Transverse colon (tissue), 4 donors: ENCODE data around the gene PCED1B. TPM values are rescaled to one million over a fixed set of nuclear protein-coding genes. Genes with fewer than 3 reads are reported as not detected.
"Not testable (repeated sequence)": the region's sequence is repeated elsewhere in the genome, so short reads cannot be mapped to it uniquely, and the experiment has no call there.

ENCODE experiments used
- DNase-seq: peaks from one replicate; pipeline ENCODE4 v3.0.0-alpha.2; 2019
- H3K27ac ChIP-seq, 4 donors: fragments of 200-600 bp; sonication (generic); 2 replicates each; pipeline ENCODE4 v1.5.1; 2016 to 2018; ENCODE audit warnings: inconsistent platforms in 4 of 4
- H3K27me3 ChIP-seq: fragments of 200-600 bp; sonication (generic); 2 replicates; pipeline ENCODE4 v1.5.1; 2017; ENCODE audit warnings: inconsistent platforms
- H3K36me3 ChIP-seq, 4 donors: fragments of 200-600 bp; sonication (generic); 2 replicates each; pipeline ENCODE4 v1.5.1; 2017 to 2019; ENCODE audit warnings: inconsistent platforms in 4 of 4
- H3K4me1 ChIP-seq, 4 donors: fragments of 200-600 bp; sonication (generic); 2 replicates each; pipeline ENCODE4 v1.5.1; 2017 to 2020; ENCODE audit warnings: inconsistent platforms in 4 of 4
- H3K4me3 ChIP-seq, 4 donors: fragments of 200-600 bp; sonication (generic); 1 replicate in 1 of 4; 2 replicates in 3 of 4; pipeline versions ENCODE4 v1.5.1 to v1.6.1; 2017 to 2019; ENCODE audit warnings: inconsistent platforms in 4 of 4
- H3K9me3 ChIP-seq, 2 donors: fragments of 200-600 bp; sonication (generic); 2 replicates each; pipeline ENCODE4 v1.5.1; 2017 to 2019; ENCODE audit warnings: inconsistent platforms in 2 of 2
- EP300 ChIP-seq: sonication (generic); formaldehyde crosslinking; IDR thresholded peaks from one replicate; pipeline ENCODE4 v1.6.1; 2017; ENCODE audit warnings: antibody characterized with exemption, low read depth
- POLR2A ChIP-seq: fragments of 450-650 bp; IDR thresholded peaks from one replicate; pipeline ENCODE4 v1.6.1; 2016; ENCODE audit warnings: antibody characterized with exemption, mild to moderate bottlenecking, moderate library complexity
- POLR2AphosphoS5 ChIP-seq, 3 donors: sonication (generic); formaldehyde crosslinking; IDR thresholded peaks; one replicate each; pipeline ENCODE4 v1.6.1; 2016; ENCODE audit warnings: antibody characterized with exemption in 3 of 3
- WGBS, 2 donors: methylation state at CpG; one replicate each; pipeline ENCODE4 v1.1.5; 2018; ENCODE audit warnings: low coverage in 1 of 2; 5-methylcytosine and 5-hydroxymethylcytosine counted together
- in situ Hi-C, 4 donors: fragments of 200-750 bp; cut with MboI; loops; one replicate each; pipeline versions ENCODE4 v1.15.0 to v1.15.1; 2017; ENCODE audit warnings: low sequenced_read_pairs in 3 of 4, low pct_ligation_motif_present in 1 of 4, low pct_unique_long_range_greater_than_20kb in 1 of 4
- intact Hi-C: fragments of 100-400 bp; cut with DNase I; formaldehyde crosslinking; loops from one replicate; pipeline ENCODE4 v1.15.1; 2023; ENCODE audit warnings: low total_unique reads
- total RNA-seq, 4 donors: library from RNA; depleted of rRNA; stranded (reverse); fragments of >200 nt; gene quantifications; one replicate each; pipeline ENCODE4 v1.1.0, GENCODE V29; 2016
- TF ChIP-seq, protein P1 (sequence below), 5 experiments: fragments of 200-600 bp in 3 of 5; fragments of 450-650 bp in 2 of 5; sonication (generic) in 3 of 5; IDR thresholded peaks; 1 replicate in 2 of 5; 2 replicates in 3 of 5; pipeline ENCODE4 v1.5.1; 2016 to 2017; ENCODE audit warnings: antibody characterized with exemption in 5 of 5, inconsistent platforms in 3 of 5, mild to moderate bottlenecking in 2 of 5, moderate library complexity in 1 of 5

Gene PCED1B
- total RNA-seq, 4 donors from 2014 or later: 2.7 to 52.0 (median 3.0) TPM; not detected in 1

DNA sequence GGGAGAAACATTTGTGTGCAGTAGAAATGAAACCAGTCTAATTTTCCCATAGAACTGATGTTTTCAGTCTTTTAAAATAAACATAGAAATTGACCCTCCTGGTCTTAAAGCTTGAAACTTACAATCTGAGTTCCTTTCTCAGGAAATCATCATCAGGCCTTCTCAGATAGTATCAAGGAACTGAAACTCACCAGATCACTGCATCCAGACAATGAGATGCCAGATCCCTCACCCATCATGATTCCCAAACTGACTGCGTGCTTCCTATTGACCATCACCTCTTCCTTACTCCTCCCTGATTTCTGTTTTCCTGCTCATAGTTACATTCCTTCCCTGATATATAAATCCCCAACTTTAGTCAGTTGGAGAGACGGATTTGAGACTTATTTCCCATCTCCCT lies 195.3 kb downstream of the PCED1B start:
- intact Hi-C loops (no loop called here), in situ Hi-C loops (no loop called here)
- Histone ChIP-seq H3K4me3 (no peak overlapping the region), H3K9me3 (no peaks in the 10 kb centered on the region), H3K4me1 (peaks cover 10 to 35% (median 24%) of the 10 kb centered on the region in 4 donors), H3K36me3 (no peaks in the 10 kb centered on the region), H3K27ac (no peak overlapping the region), H3K27me3 (no peaks in the 10 kb centered on the region)
- no peak for TF ChIP-seq EP300
- TF ChIP-seq POLR2A: no peak
- no peak for DNase-seq
- WGBS, 2 donors: 89 to 100% methylated on average over 2 of the region's 2 CpGs

DNA sequence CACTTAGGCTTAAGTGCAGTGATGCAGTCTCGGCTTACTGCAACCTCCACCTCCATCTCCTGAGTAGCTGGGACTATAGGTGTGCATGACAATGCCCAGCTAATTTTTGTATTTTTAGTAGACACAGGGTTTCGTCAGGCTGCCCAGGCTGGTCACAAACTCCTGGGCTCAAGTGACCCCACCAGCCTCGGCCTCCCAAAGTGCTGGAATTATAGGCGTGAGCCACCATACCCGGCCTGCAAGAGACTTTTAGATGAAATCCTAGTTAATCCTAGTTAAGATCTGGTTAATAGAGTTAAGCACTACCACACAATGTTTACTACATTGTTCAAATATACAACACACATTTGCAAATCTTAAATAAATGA lies 196.8 kb downstream of the PCED1B start:
- in situ Hi-C loops (no loop called here), intact Hi-C loops (no loop called here)
- no peak for DNase-seq
- TF ChIP-seq POLR2AphosphoS5 (IDR thresholded peaks at IDR 0.05) (no peak), EP300 (no peak), POLR2A (no peak)
- TF ChIP-seq, protein P1, sequence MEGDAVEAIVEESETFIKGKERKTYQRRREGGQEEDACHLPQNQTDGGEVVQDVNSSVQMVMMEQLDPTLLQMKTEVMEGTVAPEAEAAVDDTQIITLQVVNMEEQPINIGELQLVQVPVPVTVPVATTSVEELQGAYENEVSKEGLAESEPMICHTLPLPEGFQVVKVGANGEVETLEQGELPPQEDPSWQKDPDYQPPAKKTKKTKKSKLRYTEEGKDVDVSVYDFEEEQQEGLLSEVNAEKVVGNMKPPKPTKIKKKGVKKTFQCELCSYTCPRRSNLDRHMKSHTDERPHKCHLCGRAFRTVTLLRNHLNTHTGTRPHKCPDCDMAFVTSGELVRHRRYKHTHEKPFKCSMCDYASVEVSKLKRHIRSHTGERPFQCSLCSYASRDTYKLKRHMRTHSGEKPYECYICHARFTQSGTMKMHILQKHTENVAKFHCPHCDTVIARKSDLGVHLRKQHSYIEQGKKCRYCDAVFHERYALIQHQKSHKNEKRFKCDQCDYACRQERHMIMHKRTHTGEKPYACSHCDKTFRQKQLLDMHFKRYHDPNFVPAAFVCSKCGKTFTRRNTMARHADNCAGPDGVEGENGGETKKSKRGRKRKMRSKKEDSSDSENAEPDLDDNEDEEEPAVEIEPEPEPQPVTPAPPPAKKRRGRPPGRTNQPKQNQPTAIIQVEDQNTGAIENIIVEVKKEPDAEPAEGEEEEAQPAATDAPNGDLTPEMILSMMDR (IDR thresholded peaks at IDR 0.05): no peak
- no peaks in the 10 kb centered on the region for H3K36me3 ChIP-seq
- 56 to 86% methylated on average over 1 to 5 of the region's 5 CpGs for WGBS, 2 donors
- no peak overlapping the region for H3K4me3 ChIP-seq
- H3K27me3 ChIP-seq: no peaks in the 10 kb centered on the region
- H3K9me3 ChIP-seq: no peaks in the 10 kb centered on the region
- H3K27ac ChIP-seq: peak overlapping the region; percentile 73 to 82 (median 76)
- H3K4me1 ChIP-seq: peaks cover 10 to 35% (median 24%) of the 10 kb centered on the region in 4 donors

DNA sequence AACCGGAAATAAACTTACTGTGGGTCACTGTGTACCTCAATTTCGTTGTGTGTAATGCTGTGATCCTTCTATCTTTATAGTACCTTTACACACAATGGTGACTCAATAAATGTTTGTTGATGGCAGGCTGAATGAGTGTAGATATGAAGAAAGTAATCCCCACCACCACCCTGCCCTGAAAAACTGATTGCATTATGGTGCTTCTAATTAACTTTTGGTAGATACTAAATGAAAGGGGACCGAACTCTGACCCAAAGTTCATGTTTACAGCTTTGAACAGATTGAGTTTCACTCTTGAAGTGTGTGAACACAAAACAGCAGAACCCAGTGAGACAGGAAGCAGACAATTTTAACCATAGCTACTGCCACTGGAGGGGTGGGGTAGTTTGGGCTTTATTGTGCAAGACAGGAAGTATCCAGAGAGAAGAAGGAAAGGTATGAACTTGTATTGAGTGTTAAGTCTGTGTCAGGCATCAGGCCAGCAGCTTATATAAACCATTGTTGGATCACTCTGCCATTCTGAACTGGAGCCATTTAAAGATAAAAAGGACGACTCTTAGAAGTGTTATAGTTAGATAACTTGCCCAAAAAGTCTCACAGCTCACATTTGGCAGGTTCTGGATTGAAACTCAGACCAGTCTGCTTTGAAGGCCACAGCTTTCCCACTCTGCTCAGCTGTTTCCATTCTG lies 197.3 kb downstream of the PCED1B start:
- Histone ChIP-seq H3K4me1 (peaks cover 10 to 35% (median 24%) of the 10 kb centered on the region in 4 donors), H3K9me3 (no peaks in the 10 kb centered on the region), H3K4me3 (no peak overlapping the region), H3K27ac (peak overlapping the region; percentile 73 to 82 (median 76)), H3K27me3 (no peaks in the 10 kb centered on the region), H3K36me3 (no peaks in the 10 kb centered on the region)
- in situ Hi-C loops (no loop called here), intact Hi-C loops (no loop called here)
- 16 to 32% methylated on average over 3 to 4 of the region's 4 CpGs for WGBS, 2 donors
- no peak for TF ChIP-seq EP300
- peak in 1 of 3 donors; percentile 60 for TF ChIP-seq POLR2AphosphoS5 (IDR thresholded peaks at IDR 0.05)
- TF ChIP-seq, protein P1 (IDR thresholded peaks at IDR 0.05): no peak
- no peak for TF ChIP-seq POLR2A
- DNase-seq: peak; percentile 67

DNA sequence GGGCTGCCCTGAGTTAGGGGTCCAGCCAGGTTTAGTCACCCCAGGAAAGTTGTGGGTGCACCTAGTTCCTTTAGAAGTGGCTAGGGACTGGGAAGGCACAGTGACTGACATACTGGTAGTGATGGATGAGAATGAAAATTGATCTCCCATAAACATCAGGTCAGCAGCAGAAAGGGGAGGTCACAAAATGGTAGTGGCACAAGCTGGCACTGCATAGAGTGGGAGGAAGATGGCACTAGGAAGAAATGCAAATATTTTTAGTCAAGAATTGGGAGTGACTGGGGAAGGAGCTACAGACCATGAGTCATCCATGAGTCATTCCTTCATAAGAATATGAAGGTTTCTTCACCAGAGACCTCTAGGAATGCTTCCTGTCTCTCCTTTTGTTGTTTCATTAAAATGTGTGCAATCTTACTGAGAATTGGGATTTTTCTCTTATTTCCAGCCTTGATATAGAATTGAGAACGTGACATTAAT lies 198.6 kb downstream of the PCED1B start:
- WGBS, 2 donors: 95 to 100% methylated on average over 1 of the region's 1 CpG

DNA sequence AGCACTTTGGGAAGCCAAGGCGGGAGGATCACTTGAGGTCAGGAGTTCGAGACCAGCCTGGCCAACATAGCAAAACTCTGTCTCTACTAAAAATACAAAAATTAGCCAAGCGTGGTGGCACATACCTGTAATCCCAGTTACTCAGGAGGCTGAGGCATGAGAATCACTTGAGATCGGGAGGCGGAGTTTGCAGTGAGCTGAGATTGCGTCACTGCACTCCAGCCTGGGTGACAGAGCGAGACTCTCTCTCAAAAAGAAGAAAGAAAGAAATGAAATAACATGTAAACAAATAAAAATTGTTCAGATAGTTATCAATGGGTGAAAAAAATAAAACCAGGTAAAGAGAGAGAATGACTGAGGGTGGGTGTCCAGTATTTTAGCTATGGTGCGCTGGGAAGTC lies 200.3 kb downstream of the PCED1B start:
- in situ Hi-C loops, H3K9me3 ChIP-seq, H3K27me3 ChIP-seq, H3K27ac ChIP-seq, DNase-seq, intact Hi-C loops, H3K36me3 ChIP-seq, H3K4me3 ChIP-seq: not testable (repeated sequence)
- 94 to 96% methylated on average over 5 to 8 of the region's 8 CpGs for WGBS, 2 donors
- peaks cover 10 to 27% (median 23%) of the 10 kb centered on the region in 4 donors for H3K4me1 ChIP-seq

More for the DNA sequence above, 198.6 kb downstream of the PCED1B start:
- Histone ChIP-seq H3K27ac (peak overlapping the region in 2 of 4 donors; percentile 74 to 82), H3K27me3 (no peaks in the 10 kb centered on the region), H3K4me3 (no peak overlapping the region), H3K9me3 (no peaks in the 10 kb centered on the region), H3K36me3 (no peaks in the 10 kb centered on the region), H3K4me1 (peaks cover 10 to 27% (median 24%) of the 10 kb centered on the region in 4 donors)
- TF ChIP-seq POLR2A: no peak
- no peak for TF ChIP-seq EP300
- intact Hi-C loops: no loop called here
- no peak for DNase-seq
- in situ Hi-C loops: no loop called here
